ENCODE data around the gene TBL1Y. TPM values are rescaled to one million over a fixed set of nuclear protein-coding genes. Genes with fewer than 3 reads are reported as not detected.

Gene TBL1Y
- total RNA-seq, 1 experiment from 2014 or later, result not detected

GRCh38 chrY:6977783-6978182 is 67.3 kb downstream of the TBL1Y start:
- intact Hi-C loops (cut with micrococcal nuclease), result no loop called here
- Histone ChIP-seq H3K4me3 (replicated peaks in 1 of 2; ENCODE audit: low read depth in 1 of 2, low read length in 2 of 2) (no peak overlapping the region), H3K79me2 (ENCODE audit: insufficient read depth, low read length) (no peaks in the 10 kb centered on the region), H3K9me3 (ENCODE audit: control insufficient read depth in 1 of 2, insufficient read depth in 1 of 2, low read depth in 1 of 2, low read length in 2 of 2) (no peaks in the 10 kb centered on the region), H3K27me3 (ENCODE audit: insufficient read depth, low read length) (no peaks in the 10 kb centered on the region), H3K4me1 (ENCODE audit: control insufficient read depth in 1 of 2, insufficient read depth in 2 of 2, low read length in 2 of 2) (no peaks in the 10 kb centered on the region), H3K9ac (ENCODE audit: low read length) (no peak overlapping the region), H4K20me1 (ENCODE audit: insufficient read depth) (no peaks in the 10 kb centered on the region), H3K36me3 (ENCODE audit: control insufficient read depth in 1 of 2, insufficient read depth in 2 of 2, low read length in 2 of 2) (no peaks in the 10 kb centered on the region), H3K9me2 (ENCODE audit: insufficient read depth) (no peaks in the 10 kb centered on the region), H3K4me2 (ENCODE audit: low read length) (no peak overlapping the region), H2AFZ (ENCODE audit: low read depth, low read length, poor library complexity, severe bottlenecking) (no peak overlapping the region), H3K27ac (ENCODE audit: low read depth, low read length) (no peak overlapping the region)
- ChIA-PET CTCF (no interaction called here), RAD21 (ENCODE audit: low non-redundant PET in 1 of 2, low total read pairs in 2 of 2, uncharacterized antibody in 2 of 2, unreplicated experiment in 2 of 2) (no interaction called here), POLR2A (no interaction called here)
- DNase-seq (ENCODE audit: low read depth, low spot score) (no peak), ATAC-seq (no peak)
- no peak for TF ChIP-seq ZNF274 (IDR thresholded peaks at IDR 0.05; ENCODE audit: low read depth, low read length)
- TF ChIP-seq POLR2AphosphoS5 (IDR thresholded peaks at IDR 0.05; ENCODE audit: low read depth, low read length), result no peak
- no peak for TF ChIP-seq TCF7L2 (IDR thresholded peaks at IDR 0.05; ENCODE audit: borderline replicate concordance, extremely low read depth, insufficient read depth, insufficient read length)
- TF ChIP-seq MAX (IDR thresholded peaks at IDR 0.05), result no peak
- TF ChIP-seq REST (IDR thresholded peaks at IDR 0.05; ENCODE audit: low read depth), result no peak
- no peak for TF ChIP-seq EGR1 (IDR thresholded peaks at IDR 0.05; ENCODE audit: low read depth)
- TF ChIP-seq CTCF (IDR thresholded peaks at IDR 0.05 in 2 of 3, conservative IDR thresholded peaks at IDR 0.05 in 1 of 3; ENCODE audit: borderline replicate concordance in 1 of 3, insufficient read depth in 1 of 3, low read depth in 2 of 3, low read length in 2 of 3), result no peak
- TF ChIP-seq JUND (IDR thresholded peaks at IDR 0.05), result no peak
- TF ChIP-seq SRF (IDR thresholded peaks at IDR 0.05; ENCODE audit: low read depth), result no peak
- TF ChIP-seq YY1 (IDR thresholded peaks at IDR 0.05; ENCODE audit: extremely low read depth, insufficient replicate concordance, low read depth, low read length), result no peak
- TF ChIP-seq ELF1 (IDR thresholded peaks at IDR 0.05; ENCODE audit: borderline replicate concordance, low read depth), result no peak
- TF ChIP-seq SP1 (IDR thresholded peaks at IDR 0.05; ENCODE audit: low read depth), result no peak
- no peak for TF ChIP-seq EZH2 (IDR thresholded peaks at IDR 0.05)
- no peak for TF ChIP-seq FOSL1 (IDR thresholded peaks at IDR 0.05; ENCODE audit: low read depth)
- TF ChIP-seq ATF3 (IDR thresholded peaks at IDR 0.05), result no peak
- TF ChIP-seq CEBPB (IDR thresholded peaks at IDR 0.05; ENCODE audit: low read depth), result no peak
- no peak for TF ChIP-seq ZBTB33 (IDR thresholded peaks at IDR 0.05; ENCODE audit: extremely low read depth, insufficient replicate concordance, low read length)
- TF ChIP-seq SIN3A (IDR thresholded peaks at IDR 0.05; ENCODE audit: low read depth), result no peak
- TF ChIP-seq CBX3 (IDR thresholded peaks at IDR 0.05; ENCODE audit: low read depth), result no peak
- no TSS peak for BruUV-seq (replicated peaks)
